ENCODE results near the gene PLK5. TPM values are rescaled to one million over a fixed set of nuclear protein-coding genes. Genes with fewer than 3 reads are reported as not detected.
"Not testable (repeated sequence)": the region's sequence is repeated elsewhere in the genome, so short reads cannot be mapped to it uniquely, and the experiment has no call there.

PLK5 gene
- total RNA-seq, 1 donor = not detected

GRCh38 chr19:1505991-1506881 is 17.6 kb upstream of the PLK5 start:
- no peak for DNase-seq (ENCODE audit: low read depth in 2 of 3, low spot score in 2 of 3)

GRCh38 chr19:1507192-1507660 is 16.7 kb upstream of the PLK5 start:
- DNase-seq (ENCODE audit: low read depth in 2 of 3, low spot score in 2 of 3) = no peak

GRCh38 chr19:1507763-1508506 is 15.9 kb upstream of the PLK5 start:
- DNase-seq (ENCODE audit: low read depth in 2 of 3, low spot score in 2 of 3) = peak; percentile 83 to 97 (median 95)

GRCh38 chr19:1508507-1508856 is 15.4 kb upstream of the PLK5 start:
- DNase-seq (ENCODE audit: low read depth in 2 of 3, low spot score in 2 of 3) = no peak

- no peak for DNase-seq (ENCODE audit: low read depth in 2 of 3, low spot score in 2 of 3)
Measured at GRCh38 chr19:1509602-1510441, 14.1 kb upstream of the PLK5 start.

GRCh38 chr19:1510442-1510806 is 13.5 kb upstream of the PLK5 start:
- DNase-seq (ENCODE audit: low read depth in 2 of 3, low spot score in 2 of 3) = no peak

- no peak for DNase-seq (ENCODE audit: low read depth in 2 of 3, low spot score in 2 of 3)
Measured at GRCh38 chr19:1510807-1511206, 13.1 kb upstream of the PLK5 start.

- no peak for DNase-seq (ENCODE audit: low read depth in 2 of 3, low spot score in 2 of 3)
Measured at GRCh38 chr19:1511318-1512317, 12.3 kb upstream of the PLK5 start.

- no peak for DNase-seq (ENCODE audit: low read depth in 2 of 3, low spot score in 2 of 3)
Measured at GRCh38 chr19:1512671-1513498, 11.0 kb upstream of the PLK5 start, which contains the start of gene ADAMTSL5. TSS of gene ADAMTSL5 (minus strand) at chr19:1513019. CDS start at chr19:1510943, 2,076 bp downstream.

- peak in 2 of 3 donors; percentile 56 to 65 for DNase-seq (ENCODE audit: low read depth in 2 of 3, low spot score in 2 of 3)
Measured at GRCh38 chr19:1513499-1514294, 10.2 kb upstream of the PLK5 start.

- DNase-seq (ENCODE audit: low read depth in 2 of 3, low spot score in 2 of 3) = no peak
Measured at GRCh38 chr19:1514295-1514661, 9.6 kb upstream of the PLK5 start.

GRCh38 chr19:1514986-1515721 is 8.7 kb upstream of the PLK5 start:
- no peak for DNase-seq (ENCODE audit: low read depth in 2 of 3, low spot score in 2 of 3)

GRCh38 chr19:1516395-1516753 is 7.5 kb upstream of the PLK5 start:
- DNase-seq (ENCODE audit: low read depth in 2 of 3, low spot score in 2 of 3) = no peak

- DNase-seq (ENCODE audit: low read depth in 2 of 3, low spot score in 2 of 3) = no peak
Measured at GRCh38 chr19:1518471-1518870, 5.4 kb upstream of the PLK5 start.

- not testable (repeated sequence) for DNase-seq (ENCODE audit: low read depth in 2 of 3, low spot score in 2 of 3)
Measured at GRCh38 chr19:1519802-1520201, 4.1 kb upstream of the PLK5 start.

- no peak for DNase-seq (ENCODE audit: low read depth in 2 of 3, low spot score in 2 of 3)
Measured at GRCh38 chr19:1520203-1520780, 3.6 kb upstream of the PLK5 start.

GRCh38 chr19:1521636-1522035 is 2.2 kb upstream of the PLK5 start:
- DNase-seq (ENCODE audit: low read depth in 2 of 3, low spot score in 2 of 3) = no peak
